Heart right ventricle (tissue), 16 donors: ENCODE measurements around the gene FREM1. TPM values are rescaled to one million over a fixed set of nuclear protein-coding genes. Genes with fewer than 3 reads are reported as not detected.

Experiments used
- ATAC-seq, 8 donors: fragments of 200-7000 bp; cut with Tn5 transposase; one replicate each; pipeline ENCODE4 v1.9.1; 2020; ENCODE audit warnings: mild to moderate bottlenecking in 8 of 8, moderate library complexity in 8 of 8, moderate number of reproducible peaks in 1 of 8
- DNase-seq, 2 donors: peaks; one replicate each; pipeline ENCODE4 v3.0.0-alpha.2; 2020
- H3K27ac ChIP-seq, 10 donors: fragments of 200-600 bp; sonication (generic) in 2 of 10; one replicate each; pipeline versions ENCODE4 v1.5.0 to v1.8.0; 2020 to 2022; ENCODE audit warnings: mild to moderate bottlenecking in 3 of 10
- H3K27me3 ChIP-seq, 7 donors: fragments of 200-600 bp; one replicate each; pipeline ENCODE4 v1.8.0; 2021 to 2022; ENCODE audit warnings: mild to moderate bottlenecking in 2 of 7
- H3K36me3 ChIP-seq, 9 donors: fragments of 200-600 bp; sonication (generic) in 1 of 9; one replicate each; pipeline versions ENCODE4 v1.5.0 to v1.8.0; 2020 to 2022; ENCODE audit warnings: mild to moderate bottlenecking in 2 of 9
- H3K4me1 ChIP-seq, 9 donors: fragments of 200-600 bp; sonication (generic) in 1 of 9; one replicate each; pipeline versions ENCODE4 v1.5.0 to v1.8.0; 2020 to 2022; ENCODE audit warnings: mild to moderate bottlenecking in 4 of 9
- H3K4me3 ChIP-seq, 10 donors: fragments of 200-600 bp; sonication (generic) in 2 of 10; one replicate each; pipeline versions ENCODE4 v1.5.0 to v1.8.0; 2020 to 2022; ENCODE audit warnings: mild to moderate bottlenecking in 7 of 10, moderate library complexity in 2 of 10
- H3K9me3 ChIP-seq, 11 donors: fragments of 200-600 bp in 10 of 11; sonication (generic) in 2 of 11; one replicate each; pipeline versions ENCODE4 v1.5.0 to v1.8.0; 2013 to 2022; ENCODE audit warnings: mild to moderate bottlenecking in 2 of 11, control low read depth in 1 of 11, moderate library complexity in 1 of 11
- CTCF ChIP-seq, 9 donors: fragments of 200-600 bp; sonication (generic) in 2 of 9; IDR thresholded peaks; one replicate each; pipeline versions ENCODE4 v1.5.0 to v1.8.0; 2021 to 2022; ENCODE audit warnings: antibody characterized with exemption in 9 of 9, mild to moderate bottlenecking in 5 of 9, moderate library complexity in 1 of 9
- WGBS, 2 donors: extraction: QIAGEN DNeasy Blood & Tissue Kit; methylation state at CpG; one replicate each; pipeline ENCODE4 v1.1.7; 2013; ENCODE audit warnings: inconsistent platforms in 1 of 2; 5-methylcytosine and 5-hydroxymethylcytosine counted together
- intact Hi-C, 10 donors: fragments of 100-400 bp; cut with DNase I; formaldehyde crosslinking; loops; one replicate each; pipeline versions ENCODE4 v1.11.1 to v1.14.2; 2022
- polyA plus RNA-seq, 2 donors: library from polyadenylated mRNA; stranded (reverse); fragments of 200-250 nt; gene quantifications; one replicate each; pipeline ENCODE4 v1.2.3, GENCODE V29; 2013
- total RNA-seq, 10 donors: library from RNA; stranded (reverse); fragmentation: NEBNext Ultra II Directional in 3 of 10; extraction: Animal tissue kit (Norgen Biotek cat#: 25700) in 3 of 10; gene quantifications; one replicate each; pipeline versions ENCODE4 v1.2.1 to v1.2.4, GENCODE V29; 2021 to 2023
- donor health status: Arrhythmogenic right ventricular cardiomyopathy.
- donor health status: ischemic (EF 13 %, LVEDD 7.1; RV severe dilation, severe dysfunction).
- donor health status: healthy with polysubstance abuse.
- donor health status: DM: no; HTN: yes; CAD: no.
- donor health status: DM: no; HTN: no; CAD: no.
- donor health status: ischemic (EF 25% LVEDD 6.9; RV normal size, moderate dysfunction).
- donor health status: ischemic (EF 25% LVEDD 5.7; RV mildly dilated, moderate dysfunction).
- donor health status: healthy.
- donor health status: DM: yes; HTN: yes; CAD: no.
- donor health status: Ischemic cardiomyopathy.
- donor health status: ischemic (EF 35%, LVEDD 5.7; RV mildly dilated, moderate dysfunction).
- donor health status: nonischemic (EF 11% LVEDD 7.7; RV severe dilation, severe dysfunction).
- donor health status: DM: yes; HTN: yes; CAD: no.
- donor health status: PGD.
- donor health status: ischemic (EF 29% LVEDD 5.4; RV normal size, mild dysfunction).
- donor health status: nonischemic (EF 23%, LVEDD 6.1; RV moderate dilation, normal function).

The FREM1 gene
- total and polyA plus RNA-seq, 12 donors, result 0.59 to 5.9 (median 3.1) TPM

- intact Hi-C loops, result no loop called here
Measured at GRCh38 chr9:14893280-14893679, 16.9 kb downstream of the FREM1 start.

GRCh38 chr9:14891332-14891731 is 18.9 kb downstream of the FREM1 start:
- WGBS, 2 donors, result 94 to 100% methylated on average over 1 of the region's 1 CpG
- intact Hi-C loops, result no loop called here

More at GRCh38 chr9:14893280-14893679, 16.9 kb downstream of the FREM1 start:
- TF ChIP-seq CTCF (IDR thresholded peaks at IDR 0.05), result no peak
- Histone ChIP-seq H3K36me3 (no peaks in the 10 kb centered on the region), H3K9me3 (no peaks in the 10 kb centered on the region), H3K4me1 (no peaks in the 10 kb centered on the region), H3K27ac (no peak overlapping the region), H3K4me3 (no peak overlapping the region), H3K27me3 (no peaks in the 10 kb centered on the region)
- ATAC-seq (no peak), DNase-seq (no peak)
- 96 to 100% methylated on average over 1 of the region's 1 CpG for WGBS, 2 donors

GRCh38 chr9:14889451-14889850 is 20.8 kb downstream of the FREM1 start:
- H3K27me3 ChIP-seq, result no peaks in the 10 kb centered on the region
- H3K4me3 ChIP-seq, result no peak overlapping the region
- 65 to 74% methylated on average over 3 of the region's 3 CpGs for WGBS, 2 donors
- intact Hi-C loops, result no loop called here
- DNase-seq (no peak), ATAC-seq (no peak)
- no peaks in the 10 kb centered on the region for H3K9me3 ChIP-seq
- no peak for TF ChIP-seq CTCF (IDR thresholded peaks at IDR 0.05)
- H3K27ac ChIP-seq, result no peak overlapping the region
- no peaks in the 10 kb centered on the region for H3K36me3 ChIP-seq
- no peaks in the 10 kb centered on the region for H3K4me1 ChIP-seq

More at GRCh38 chr9:14891332-14891731, 18.9 kb downstream of the FREM1 start:
- no peak overlapping the region for H3K4me3 ChIP-seq
- no peaks in the 10 kb centered on the region for H3K4me1 ChIP-seq
- no peak for DNase-seq
- H3K27me3 ChIP-seq, result no peaks in the 10 kb centered on the region
- no peaks in the 10 kb centered on the region for H3K36me3 ChIP-seq
- no peak for TF ChIP-seq CTCF (IDR thresholded peaks at IDR 0.05)
- H3K9me3 ChIP-seq, result no peaks in the 10 kb centered on the region
- no peak overlapping the region for H3K27ac ChIP-seq
- ATAC-seq, result no peak

GRCh38 chr9:14888875-14889274 is 21.4 kb downstream of the FREM1 start:
- H3K36me3 ChIP-seq, result no peaks in the 10 kb centered on the region
- H3K27ac ChIP-seq, result no peak overlapping the region
- no peaks in the 10 kb centered on the region for H3K27me3 ChIP-seq
- ATAC-seq (no peak), DNase-seq (no peak)
- H3K9me3 ChIP-seq, result no peaks in the 10 kb centered on the region
- no peak for TF ChIP-seq CTCF (IDR thresholded peaks at IDR 0.05)
- WGBS, 2 donors, result 48 to 72% methylated on average over 1 of the region's 1 CpG
- H3K4me3 ChIP-seq, result no peak overlapping the region
- no peaks in the 10 kb centered on the region for H3K4me1 ChIP-seq
- intact Hi-C loops, result no loop called here
